OCI-LY7 (cell line): ENCODE results near the gene ZBTB44. TPM values are rescaled to one million over a fixed set of nuclear protein-coding genes. Genes with fewer than 3 reads are reported as not detected.

ENCODE experiments used
- BruUV-seq: library from RNA; stranded (reverse); fragments of 400-500 nt; replicated peaks from 2 replicates; lab custom pipeline; 2021; lab: Mats Ljungman, UMichigan
- CTCF ChIA-PET: fragments of 300-600 bp; sonication (Branson Sonifier 250); formaldehyde crosslinking; loops from one replicate; lab custom pipeline; 2022; ENCODE audit warnings: antibody characterized with exemption; ENCODE audit not compliant: unreplicated experiment; lab: Charles Lee
- POLR2A ChIA-PET: fragments of 300-600 bp; sonication (Branson Sonifier 250); formaldehyde crosslinking; loops from one replicate; lab custom pipeline; 2022; ENCODE audit warnings: antibody characterized with exemption; lab: Charles Lee
- DNase-seq: peaks from one replicate; pipeline ENCODE4 v3.0.0-alpha.2; 2015; ENCODE audit warnings: low spot score
- H2AFZ ChIP-seq: fragments of 200-600 bp; sonication (generic), shearing (Covaris generic); 2 replicates; pipeline ENCODE4 v1.6.1; 2014; ENCODE audit warnings: mild to moderate bottlenecking, antibody characterized with exemption, low read length, moderate library complexity
- H3K27ac ChIP-seq: fragments of 200-600 bp; sonication (generic); 2 replicates; pipeline ENCODE4 v1.5.1; 2014; ENCODE audit warnings: mixed run types, low read depth, mild to moderate bottlenecking, moderate library complexity, low read length, inconsistent platforms; ENCODE audit not compliant: poor library complexity, severe bottlenecking
- H3K36me3 ChIP-seq: fragments of 200-600 bp; sonication (generic); 2 replicates; pipeline ENCODE4 v1.6.1; 2014; ENCODE audit warnings: mild to moderate bottlenecking, antibody characterized with exemption, low read length, moderate library complexity, mixed read lengths; ENCODE audit not compliant: insufficient read depth
- H3K4me1 ChIP-seq: fragments of 200-600 bp; sonication (generic); 2 replicates; pipeline ENCODE4 v1.5.1; 2014; ENCODE audit warnings: mild to moderate bottlenecking, low read length; ENCODE audit not compliant: insufficient read depth, poor library complexity, severe bottlenecking
- H3K4me2 ChIP-seq: fragments of 200-600 bp; sonication (generic); 2 replicates; pipeline ENCODE4 v1.6.1; 2014; ENCODE audit warnings: mild to moderate bottlenecking, low read length
- H3K4me3 ChIP-seq: fragments of 200-600 bp; sonication (generic); 2 replicates; pipeline ENCODE4 v1.5.1; 2014; ENCODE audit warnings: mild to moderate bottlenecking, low read depth, low read length; ENCODE audit not compliant: poor library complexity, severe bottlenecking
- H3K79me2 ChIP-seq: fragments of 200-600 bp; sonication (generic); 2 replicates; pipeline ENCODE4 v1.6.1; 2016; ENCODE audit warnings: low read depth, mild to moderate bottlenecking, low read length, moderate library complexity, mixed read lengths; ENCODE audit not compliant: insufficient read depth
- H3K9me2 ChIP-seq: fragments of 200-600 bp; sonication (generic); 2 replicates; pipeline ENCODE4 v1.6.1; 2016; ENCODE audit warnings: mild to moderate bottlenecking, low read length, mixed read lengths; ENCODE audit not compliant: insufficient read depth
- H3K9me3 ChIP-seq: fragments of 200-600 bp; sonication (generic); 2 replicates; pipeline ENCODE4 v1.6.1; 2014; ENCODE audit warnings: mild to moderate bottlenecking, mixed run types, low read length, mixed read lengths
- H4K20me1 ChIP-seq: fragments of 200-600 bp; sonication (generic); 2 replicates; pipeline ENCODE4 v1.6.1; 2014; ENCODE audit warnings: mild to moderate bottlenecking, antibody characterized with exemption, low read length, moderate library complexity, mixed read lengths; ENCODE audit not compliant: insufficient read depth
- EZH2phosphoT487 ChIP-seq: fragments of 200-600 bp; sonication (generic); IDR thresholded peaks from 2 replicates; pipeline ENCODE4 v1.6.1; 2018; ENCODE audit warnings: low read depth, borderline replicate concordance, mild to moderate bottlenecking, mixed run types, antibody characterized with exemption, low read length, moderate library complexity, mixed read lengths
- intact Hi-C: fragments of 100-400 bp; cut with micrococcal nuclease; formaldehyde crosslinking; loops from one replicate; pipeline ENCODE4 v1.10.0; 2022; ENCODE audit not compliant: unreplicated experiment
- total RNA-seq, 2 experiments: library from RNA; depleted of rRNA in 1 of 2; stranded (reverse); fragments of >200 nt in 1 of 2; shearing (Covaris generic) in 1 of 2; gene quantifications; 2 replicates each; pipeline ENCODE4 v1.2.3, GENCODE V29; 2014 to 2022
- TF ChIP-seq, protein P1 (sequence below): fragments of 200-600 bp; sonication (generic); conservative IDR thresholded peaks from 2 replicates; pipeline ENCODE4 v1.5.1; 2014; ENCODE audit warnings: mild to moderate bottlenecking, antibody characterized with exemption, low read length, moderate library complexity, mixed read lengths

The ZBTB44 gene
- total RNA-seq, 2 experiments from 2014 or later = 57.4 to 60.2 TPM

DNA sequence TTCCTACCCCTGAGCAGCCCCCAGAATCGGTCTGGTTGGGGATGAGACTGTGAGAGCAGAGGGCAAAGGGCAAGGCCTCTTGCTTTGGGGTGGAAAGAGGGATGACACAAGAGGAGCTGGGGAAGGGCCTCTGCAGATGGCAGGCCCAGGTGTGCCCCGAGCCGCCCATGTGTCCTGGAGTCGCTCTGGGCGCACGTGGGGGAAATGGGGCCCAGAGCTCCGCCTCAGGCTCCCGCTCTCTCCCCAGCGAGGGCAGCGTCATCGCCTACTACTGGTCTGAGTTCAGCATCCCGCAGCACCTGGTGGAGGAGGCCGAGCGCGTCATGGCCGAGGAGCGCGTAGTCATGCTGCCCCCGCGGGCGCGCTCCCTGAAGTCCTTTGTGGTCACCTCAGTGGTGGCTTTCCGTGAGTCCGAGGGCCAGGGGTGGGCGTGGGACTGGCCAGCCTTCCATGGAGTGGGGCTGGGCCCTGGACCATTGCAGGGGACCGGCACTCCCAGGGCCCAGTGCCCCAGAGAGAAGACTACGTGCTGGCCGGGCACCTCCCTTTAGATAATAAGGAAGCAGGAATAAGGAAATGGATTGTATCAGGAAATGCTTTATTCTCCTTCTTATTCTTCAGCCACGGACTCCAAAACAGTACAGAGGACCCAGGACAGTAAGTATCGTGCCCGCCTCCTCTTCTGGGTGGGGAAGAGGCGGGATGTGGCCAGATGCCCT, 125.1 kb downstream of the ZBTB44 start:
- no TSS peak for BruUV-seq
- Histone ChIP-seq H4K20me1 (no peaks in the 10 kb centered on the region), H3K27ac (peak overlapping the region; percentile 57), H3K4me3 (no peak overlapping the region), H3K4me1 (peaks cover 52% of the 10 kb centered on the region), H3K4me2 (peak overlapping the region; percentile 34), H3K79me2 (peaks cover 48% of the 10 kb centered on the region), H2AFZ (no peak overlapping the region), H3K9me2 (no peaks in the 10 kb centered on the region), H3K9me3 (no peaks in the 10 kb centered on the region), H3K36me3 (peaks cover 88% of the 10 kb centered on the region)
- intact Hi-C loops = no loop called here
- ChIA-PET POLR2A (interaction anchor here (0.6 to 1.1 kb wide), 3 partner anchors 11 to 206 kb away, joined by 3 read pairs; no protein-coding TSS in a partner anchor), CTCF (interaction anchor here (0.5 kb wide), 1 partner anchor 241 kb away, joined by 3 read pairs; no protein-coding TSS in a partner anchor)
- no peak for DNase-seq
- TF ChIP-seq EZH2phosphoT487 = no peak
- TF ChIP-seq, protein P1, sequence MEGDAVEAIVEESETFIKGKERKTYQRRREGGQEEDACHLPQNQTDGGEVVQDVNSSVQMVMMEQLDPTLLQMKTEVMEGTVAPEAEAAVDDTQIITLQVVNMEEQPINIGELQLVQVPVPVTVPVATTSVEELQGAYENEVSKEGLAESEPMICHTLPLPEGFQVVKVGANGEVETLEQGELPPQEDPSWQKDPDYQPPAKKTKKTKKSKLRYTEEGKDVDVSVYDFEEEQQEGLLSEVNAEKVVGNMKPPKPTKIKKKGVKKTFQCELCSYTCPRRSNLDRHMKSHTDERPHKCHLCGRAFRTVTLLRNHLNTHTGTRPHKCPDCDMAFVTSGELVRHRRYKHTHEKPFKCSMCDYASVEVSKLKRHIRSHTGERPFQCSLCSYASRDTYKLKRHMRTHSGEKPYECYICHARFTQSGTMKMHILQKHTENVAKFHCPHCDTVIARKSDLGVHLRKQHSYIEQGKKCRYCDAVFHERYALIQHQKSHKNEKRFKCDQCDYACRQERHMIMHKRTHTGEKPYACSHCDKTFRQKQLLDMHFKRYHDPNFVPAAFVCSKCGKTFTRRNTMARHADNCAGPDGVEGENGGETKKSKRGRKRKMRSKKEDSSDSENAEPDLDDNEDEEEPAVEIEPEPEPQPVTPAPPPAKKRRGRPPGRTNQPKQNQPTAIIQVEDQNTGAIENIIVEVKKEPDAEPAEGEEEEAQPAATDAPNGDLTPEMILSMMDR = no peak

- H4K20me1 ChIP-seq = no peaks in the 10 kb centered on the region
- peaks cover 88% of the 10 kb centered on the region for H3K36me3 ChIP-seq
- TF ChIP-seq, protein P1 = no peak
- TF ChIP-seq EZH2phosphoT487 = no peak
- H3K4me2 ChIP-seq = peak overlapping the region; percentile 34
- peak overlapping the region; percentile 57 for H3K27ac ChIP-seq
- H3K4me3 ChIP-seq = no peak overlapping the region
- no peaks in the 10 kb centered on the region for H3K9me2 ChIP-seq
- intact Hi-C loops = no loop called here
- ChIA-PET CTCF (no interaction called here), POLR2A (no interaction called here)
- H3K4me1 ChIP-seq = peaks cover 61% of the 10 kb centered on the region
- no peak overlapping the region for H2AFZ ChIP-seq
- H3K79me2 ChIP-seq = peaks cover 56% of the 10 kb centered on the region
- no peaks in the 10 kb centered on the region for H3K9me3 ChIP-seq
- BruUV-seq = no TSS peak
- peak; percentile 45 for DNase-seq
Measured at GRCh38 chr11:130188585-130189347, 126.0 kb downstream of the ZBTB44 start.
